Endothelial cell of umbilical vein (primary cell): Measurements from ENCODE around the gene RELCH. TPM values are rescaled to one million over a fixed set of nuclear protein-coding genes. Genes with fewer than 3 reads are reported as not detected.

Experiments used
- BruUV-seq: library from RNA; stranded (reverse); fragments of 400-500 nt; replicated peaks from 2 replicates; lab custom pipeline; 2021; lab: Mats Ljungman, UMichigan
- CTCF ChIA-PET: fragments of 300-600, 350-600 bp; sonication (Branson Sonifier 250); formaldehyde crosslinking; loops from one replicate; lab custom pipeline; 2021; ENCODE audit warnings: antibody characterized with exemption, inconsistent platforms; lab: Charles Lee
- POLR2A ChIA-PET: fragments of 300-600, 350-600 bp; sonication (Branson Sonifier 250); formaldehyde crosslinking; loops from one replicate; lab custom pipeline; 2021; ENCODE audit warnings: antibody characterized with exemption, inconsistent platforms; lab: Charles Lee
- DNase-seq: peaks from one replicate; pipeline ENCODE4 v3.0.0-alpha.2; 2011; ENCODE audit warnings: low read depth, low spot score
- FAIRE-seq: peaks from 2 replicates; lab custom pipeline; 2011; peaks lifted over from hg19 to GRCh38; lab: Jason Lieb, UNC
- H2AFZ ChIP-seq: 2 replicates; pipeline ENCODE4 v1.6.0; 2012; ENCODE audit warnings: low read depth, low read length, control low read depth, inconsistent platforms
- H3K27ac ChIP-seq: 2 replicates; pipeline ENCODE4 v1.5.1; 2011; ENCODE audit warnings: low read depth, mild to moderate bottlenecking, control low read depth, low read length, moderate library complexity; ENCODE audit not compliant: insufficient read depth
- H3K27me3 ChIP-seq, 2 experiments: 2 replicates each; pipeline versions ENCODE4 v1.6.0 to v1.6.1; 2011; ENCODE audit warnings: low read length in 2 of 2, mixed read lengths in 1 of 2; ENCODE audit not compliant: control insufficient read depth in 2 of 2, insufficient read depth in 2 of 2
- H3K36me3 ChIP-seq, 2 experiments: 2 replicates in 1 of 2; 3 replicates in 1 of 2; pipeline ENCODE4 v1.5.1; 2011; ENCODE audit warnings: low read length in 2 of 2, mild to moderate bottlenecking in 1 of 2, moderate library complexity in 1 of 2; ENCODE audit not compliant: control insufficient read depth in 2 of 2, insufficient read depth in 2 of 2; ENCODE audit errors: extremely low read depth in 1 of 2
- H3K4me1 ChIP-seq: 3 replicates; pipeline ENCODE4 v1.5.1; 2011; ENCODE audit warnings: mild to moderate bottlenecking, low read length; ENCODE audit not compliant: control insufficient read depth, insufficient read depth; ENCODE audit errors: extremely low read depth
- H3K4me2 ChIP-seq: 2 replicates; pipeline ENCODE4 v1.6.1; 2011; ENCODE audit warnings: low read length, control low read depth, mixed read lengths; ENCODE audit not compliant: insufficient read depth
- H3K4me3 ChIP-seq, 3 experiments: fragments of 200-600 bp in 1 of 3; sonication (generic), shearing (Covaris generic) in 1 of 3; replicated peaks in 1 of 3; 2 replicates each; pipeline ENCODE4 v1.5.1; 2011 to 2016; ENCODE audit warnings: control low read depth in 3 of 3, low read length in 3 of 3, mild to moderate bottlenecking in 2 of 3, inconsistent platforms in 1 of 3, low read depth in 1 of 3, moderate library complexity in 1 of 3; ENCODE audit not compliant: insufficient read depth in 1 of 3
- H3K79me2 ChIP-seq: 2 replicates; pipeline ENCODE4 v1.6.0; 2012; ENCODE audit warnings: low read length, inconsistent platforms; ENCODE audit not compliant: control insufficient read depth, insufficient read depth
- H3K9ac ChIP-seq: replicated peaks from 2 replicates; pipeline ENCODE3; 2011; ENCODE audit warnings: low read length, control low read depth; ENCODE audit not compliant: insufficient read depth; ENCODE audit errors: extremely low read depth
- H3K9me1 ChIP-seq: replicated peaks from 3 replicates; pipeline ENCODE4 v1.6.0; 2011; ENCODE audit warnings: mild to moderate bottlenecking, low read length; ENCODE audit not compliant: control insufficient read depth, insufficient read depth; ENCODE audit errors: extremely low read depth
- H3K9me3 ChIP-seq: replicated peaks from 2 replicates; pipeline ENCODE4 v1.5.1; 2012; ENCODE audit warnings: low read length, inconsistent platforms; ENCODE audit not compliant: control insufficient read depth, insufficient read depth
- H4K20me1 ChIP-seq: replicated peaks from 2 replicates; pipeline ENCODE3; 2011; ENCODE audit warnings: mild to moderate bottlenecking, low read length; ENCODE audit not compliant: control insufficient read depth, insufficient read depth; ENCODE audit errors: extremely low read depth
- CTCF ChIP-seq, 2 donors: IDR thresholded peaks; 1 replicate in 1 of 2; 2 replicates in 1 of 2; pipeline ENCODE4 v1.5.1; 2011; ENCODE audit warnings: low read length in 2 of 2, mild to moderate bottlenecking in 2 of 2, moderate library complexity in 2 of 2, control low read depth in 1 of 2, inconsistent platforms in 1 of 2, low read depth in 1 of 2; ENCODE audit not compliant: insufficient read depth in 1 of 2; ENCODE audit errors: extremely low read depth in 1 of 2
- EZH2 ChIP-seq: IDR thresholded peaks from 2 replicates; pipeline ENCODE4 v1.6.1; 2012; ENCODE audit warnings: borderline replicate concordance, low read depth, mild to moderate bottlenecking, moderate library complexity, low read length, inconsistent platforms; ENCODE audit not compliant: severe bottlenecking
- FOS ChIP-seq: IDR thresholded peaks from 2 replicates; pipeline ENCODE4 v1.6.1; 2011; ENCODE audit warnings: mild to moderate bottlenecking, low read length, moderate library complexity, borderline replicate concordance; ENCODE audit not compliant: insufficient read depth
- GATA2 ChIP-seq: IDR thresholded peaks from 2 replicates; pipeline ENCODE4 v1.7.0; 2011; ENCODE audit warnings: low read depth, mild to moderate bottlenecking, moderate library complexity, mixed read lengths, low read length; ENCODE audit not compliant: insufficient read length, insufficient read depth
- JUN ChIP-seq: IDR thresholded peaks from 2 replicates; pipeline ENCODE4 v1.6.1; 2011; ENCODE audit warnings: borderline replicate concordance, low read depth; ENCODE audit not compliant: insufficient read length, insufficient read depth
- MYC ChIP-seq: IDR thresholded peaks from one replicate; pipeline ENCODE4 v1.6.1; 2011; ENCODE audit warnings: mild to moderate bottlenecking, low read depth, low read length
- POLR2A ChIP-seq: IDR thresholded peaks from 2 replicates; pipeline ENCODE4 v1.6.1; 2012; ENCODE audit warnings: low read depth, mild to moderate bottlenecking, control low read depth, low read length
- POLR2AphosphoS5 ChIP-seq: IDR thresholded peaks from 2 replicates; pipeline ENCODE4 v1.6.1; 2012; ENCODE audit warnings: low read depth, mild to moderate bottlenecking, control low read depth, low read length, moderate library complexity; ENCODE audit not compliant: insufficient read depth
- dilution Hi-C: fragments of 300-500 bp; cut with MboI; formaldehyde crosslinking; loops from one replicate; pipeline ENCODE4 v1.15.0; 2019; ENCODE audit warnings: low sequenced_read_pairs; ENCODE audit not compliant: extremely low pct_ligation_motif_present
- intact Hi-C: fragments of 100-400 bp; cut with micrococcal nuclease; formaldehyde crosslinking; loops from one replicate; pipeline ENCODE4 v1.10.0; 2022
- polyA plus RNA-seq, 4 experiments: library from polyadenylated mRNA; depleted of rRNA in 3 of 4; stranded (reverse) in 3 of 4; unstranded in 1 of 4; fragments of >200 nt; gene quantifications; 2 replicates each; pipeline versions ENCODE4 v1.2.1 to v1.2.3, GENCODE V29; 2011 to 2012; ENCODE audit warnings: missing spikeins in 1 of 4
- total RNA-seq: library from RNA; stranded (reverse); gene quantifications from 2 replicates; pipeline ENCODE4 v1.2.3, GENCODE V29; 2021
- TF ChIP-seq, protein P1 (sequence below): IDR thresholded peaks from 2 replicates; pipeline ENCODE4 v1.6.1; 2011; ENCODE audit not compliant: insufficient read depth, insufficient read length

The RELCH gene
- total and polyA plus RNA-seq, 2 donors (not counting 3 experiments of a cell fraction or from before 2014, with no cell fraction given): 6.6 to 25.2 TPM

DNA sequence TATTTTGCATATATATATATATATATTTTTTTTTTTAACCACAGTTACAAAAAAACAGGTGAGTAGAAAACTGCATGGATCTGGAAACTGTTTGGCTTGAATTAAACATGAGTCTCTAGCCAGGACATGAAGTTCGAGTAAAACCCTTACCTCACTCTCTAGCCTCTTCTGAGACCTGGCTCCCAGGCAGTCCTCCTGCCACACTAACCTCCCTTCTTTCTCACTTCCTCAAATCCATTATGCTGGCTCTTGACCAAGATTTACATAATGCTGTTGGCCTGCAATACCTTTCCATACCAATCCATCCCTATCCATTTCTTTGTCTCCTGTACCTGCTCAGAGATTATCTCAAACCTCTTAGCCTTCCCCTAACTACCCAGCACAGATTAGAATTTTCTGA, 34.2 kb upstream of the RELCH start:
- Histone ChIP-seq H3K36me3 (no peaks in the 10 kb centered on the region), H2AFZ (no peak overlapping the region), H3K4me3 (no peak overlapping the region), H4K20me1 (no peaks in the 10 kb centered on the region), H3K9ac (no peak overlapping the region), H3K27me3 (no peaks in the 10 kb centered on the region), H3K4me2 (no peak overlapping the region), H3K4me1 (no peaks in the 10 kb centered on the region), H3K9me3 (no peaks in the 10 kb centered on the region), H3K79me2 (no peaks in the 10 kb centered on the region), H3K9me1 (peaks cover 2% of the 10 kb centered on the region), H3K27ac (no peak overlapping the region)
- POLR2A ChIA-PET: no interaction called here
- dilution Hi-C loops (no loop called here), intact Hi-C loops (no loop called here)
- CTCF ChIA-PET: interaction anchor here (1.0 kb wide), 1 partner anchor 11 kb away, joined by 3 read pairs; no protein-coding TSS in a partner anchor
- FAIRE-seq (no peak), DNase-seq (no peak)
- no TSS peak for BruUV-seq
- TF ChIP-seq POLR2AphosphoS5 (no peak), POLR2A (no peak), EZH2 (no peak)

GRCh38 chr18:62157843-62158242, 29.2 kb upstream of the RELCH start:
- no peak overlapping the region for H3K27ac ChIP-seq
- H3K9me3 ChIP-seq: no peaks in the 10 kb centered on the region
- no peaks in the 10 kb centered on the region for H3K27me3 ChIP-seq
- ChIA-PET CTCF (no interaction called here), POLR2A (no interaction called here)
- no peaks in the 10 kb centered on the region for H3K4me1 ChIP-seq
- peaks cover 2% of the 10 kb centered on the region for H3K9me1 ChIP-seq
- no peak overlapping the region for H3K4me2 ChIP-seq
- intact Hi-C loops: no loop called here
- FAIRE-seq: no peak
- dilution Hi-C loops: no loop called here
- no peaks in the 10 kb centered on the region for H3K79me2 ChIP-seq
- TF ChIP-seq JUN (no peak), CTCF (IDR thresholded peaks at IDR 0.05; ENCODE audit: extremely low read depth in 1 of 2, insufficient read depth in 1 of 2, low read depth in 1 of 2, low read length in 2 of 2) (no peak), POLR2A (no peak), MYC (no peak), FOS (no peak), GATA2 (no peak), EZH2 (no peak), POLR2AphosphoS5 (no peak)
- TF ChIP-seq, protein P1, sequence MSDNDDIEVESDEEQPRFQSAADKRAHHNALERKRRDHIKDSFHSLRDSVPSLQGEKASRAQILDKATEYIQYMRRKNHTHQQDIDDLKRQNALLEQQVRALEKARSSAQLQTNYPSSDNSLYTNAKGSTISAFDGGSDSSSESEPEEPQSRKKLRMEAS: no peak
- H4K20me1 ChIP-seq: no peaks in the 10 kb centered on the region
- BruUV-seq: no TSS peak
- H3K9ac ChIP-seq: no peak overlapping the region
- no peak overlapping the region for H3K4me3 ChIP-seq
- no peaks in the 10 kb centered on the region for H3K36me3 ChIP-seq
- DNase-seq: no peak
- no peak overlapping the region for H2AFZ ChIP-seq
